ENCODE measurements around the gene GAB2.

The GAB2 gene

DNA sequence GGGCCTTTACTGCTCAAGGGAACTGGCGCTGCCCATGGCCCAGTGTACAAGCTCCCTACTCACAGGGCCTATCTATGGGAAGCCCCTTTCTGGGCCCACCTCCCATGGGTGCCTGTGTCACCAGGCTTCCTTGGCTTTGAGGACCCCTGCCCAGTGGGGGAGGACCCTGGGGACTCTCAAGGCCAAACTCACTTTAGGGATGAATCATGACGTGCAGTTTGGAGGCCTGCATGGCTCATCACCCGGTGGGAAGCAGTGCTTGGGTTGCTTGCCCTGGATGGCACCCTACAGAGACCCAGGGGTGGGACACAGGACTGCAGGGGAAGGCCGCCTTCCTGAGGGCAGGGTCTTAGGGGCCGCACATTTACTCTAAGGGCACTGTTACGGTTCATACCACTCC is 245.7 kb downstream of the GAB2 start:
- no peak for DNase-seq

DNA sequence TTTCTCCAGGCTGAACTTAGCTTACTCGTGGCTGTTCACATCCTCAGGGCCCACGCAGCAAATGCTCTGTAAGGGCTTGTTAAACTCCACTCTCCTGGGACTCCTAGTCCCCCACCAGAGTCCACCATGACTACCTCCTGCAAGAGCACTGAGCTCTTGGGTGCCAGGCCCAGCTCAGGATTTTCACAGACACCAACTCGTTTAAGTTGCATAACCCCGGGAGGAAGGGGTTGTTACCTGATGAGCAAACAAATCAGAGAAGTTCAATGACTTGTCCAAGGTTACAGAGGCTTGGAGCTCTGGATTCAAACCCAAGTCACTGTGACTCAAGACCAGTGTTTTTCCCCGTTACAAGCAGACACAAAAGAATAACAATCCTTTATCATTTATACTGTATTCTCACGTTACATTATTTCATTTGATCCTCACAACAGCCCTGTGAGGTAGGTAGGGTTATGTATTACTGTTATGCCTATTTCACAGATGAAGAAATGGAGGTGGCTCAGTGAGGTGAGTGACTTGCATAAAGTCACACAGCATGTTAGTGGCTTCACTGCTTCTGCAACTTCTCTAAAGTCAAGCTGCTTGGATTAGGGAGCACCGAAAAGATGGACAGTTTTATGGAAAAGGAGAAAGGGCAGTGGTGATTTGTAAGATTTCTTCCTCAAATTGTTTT is 246.6 kb downstream of the GAB2 start:
- DNase-seq: no peak

GRCh38 chr11:78170413-78170812 is 247.2 kb downstream of the GAB2 start:
- DNase-seq: no peak

GRCh38 chr11:78168539-78169477 is 248.8 kb downstream of the GAB2 start:
- DNase-seq: no peak

GRCh38 chr11:78166855-78167469 is 250.7 kb downstream of the GAB2 start:
- DNase-seq: no peak
